ENCODE results near the gene ROR1. TPM values are rescaled to one million over a fixed set of nuclear protein-coding genes. Genes with fewer than 3 reads are reported as not detected.

The ROR1 gene
- total and polyA plus RNA-seq, 9 of the 15 experiments (the other 6 are each of a cell fraction or from before 2014, with no cell fraction given), result 0.02 TPM; not detected in 8

DNA sequence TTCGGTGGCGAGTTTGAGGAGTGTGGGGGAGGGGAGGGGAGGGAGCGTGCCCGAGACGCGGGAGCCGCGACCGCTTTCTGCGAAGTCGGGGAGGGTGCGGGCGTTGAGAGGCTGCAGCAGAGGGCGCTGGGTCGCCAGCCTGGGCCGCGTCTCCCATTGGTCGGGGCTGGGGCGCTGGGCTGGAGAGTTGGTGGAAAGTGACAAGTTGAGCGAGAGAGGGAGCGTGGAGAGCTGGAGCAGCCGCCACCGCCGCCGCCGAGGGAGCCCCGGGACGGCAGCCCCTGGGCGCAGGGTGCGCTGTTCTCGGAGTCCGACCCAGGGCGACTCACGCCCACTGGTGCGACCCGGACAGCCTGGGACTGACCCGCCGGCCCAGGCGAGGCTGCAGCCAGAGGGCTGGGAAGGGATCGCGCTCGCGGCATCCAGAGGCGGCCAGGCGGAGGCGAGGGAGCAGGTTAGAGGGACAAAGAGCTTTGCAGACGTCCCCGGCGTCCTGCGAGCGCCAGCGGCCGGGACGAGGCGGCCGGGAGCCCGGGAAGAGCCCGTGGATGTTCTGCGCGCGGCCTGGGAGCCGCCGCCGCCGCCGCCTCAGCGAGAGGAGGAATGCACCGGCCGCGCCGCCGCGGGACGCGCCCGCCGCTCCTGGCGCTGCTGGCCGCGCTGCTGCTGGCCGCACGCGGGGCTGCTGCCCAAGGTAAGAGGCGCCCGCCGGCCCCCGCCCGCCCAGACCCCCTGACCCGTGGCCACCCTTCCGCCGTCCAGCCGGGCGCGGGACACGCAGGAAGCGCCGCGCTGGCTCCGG is at the start of gene ROR1 (continued):
- TF ChIP-seq KAT7 (CRISPR knock-in tag; IDR thresholded peaks at IDR 0.05; ENCODE audit: borderline replicate concordance), result no peak

DNA sequence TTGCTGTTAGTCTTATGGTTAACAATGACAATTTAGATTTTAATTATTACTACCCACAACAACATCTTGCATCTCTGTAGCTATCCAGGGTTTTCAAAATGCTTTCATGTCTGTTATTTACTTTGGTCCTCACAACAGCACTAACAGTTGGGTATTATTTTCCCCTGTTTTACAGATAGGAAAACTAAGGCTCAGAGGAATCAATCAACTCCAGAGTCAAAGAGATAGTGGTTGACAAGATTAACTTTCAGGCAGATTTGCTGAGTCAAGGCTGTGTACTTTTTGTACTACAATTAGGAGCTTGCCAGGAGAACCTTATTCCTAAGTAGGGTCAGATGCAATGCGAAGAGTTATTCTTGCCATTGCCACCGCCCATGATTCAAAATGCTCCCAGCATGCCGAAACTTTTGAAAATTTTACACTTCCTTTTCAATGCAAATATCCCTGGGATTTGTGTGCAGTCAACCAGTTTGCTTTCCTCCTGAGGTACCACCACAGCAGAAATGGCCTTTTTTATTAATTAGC is 49.4 kb upstream of the ROR1 start:
- CTCF ChIA-PET (ENCODE audit: low intra/inter-chr PET ratio), result no interaction called here
- no TSS peak for BruUV-seq (replicated peaks)
- no peak for TF ChIP-seq CREBBP (IDR thresholded peaks at IDR 0.05; ENCODE audit: low read depth, low read length)
- no peak for TF ChIP-seq POLR3A (IDR thresholded peaks at IDR 0.05; ENCODE audit: borderline replicate concordance, extremely low read depth, insufficient read depth, insufficient read length)
- TF ChIP-seq, protein P1, sequence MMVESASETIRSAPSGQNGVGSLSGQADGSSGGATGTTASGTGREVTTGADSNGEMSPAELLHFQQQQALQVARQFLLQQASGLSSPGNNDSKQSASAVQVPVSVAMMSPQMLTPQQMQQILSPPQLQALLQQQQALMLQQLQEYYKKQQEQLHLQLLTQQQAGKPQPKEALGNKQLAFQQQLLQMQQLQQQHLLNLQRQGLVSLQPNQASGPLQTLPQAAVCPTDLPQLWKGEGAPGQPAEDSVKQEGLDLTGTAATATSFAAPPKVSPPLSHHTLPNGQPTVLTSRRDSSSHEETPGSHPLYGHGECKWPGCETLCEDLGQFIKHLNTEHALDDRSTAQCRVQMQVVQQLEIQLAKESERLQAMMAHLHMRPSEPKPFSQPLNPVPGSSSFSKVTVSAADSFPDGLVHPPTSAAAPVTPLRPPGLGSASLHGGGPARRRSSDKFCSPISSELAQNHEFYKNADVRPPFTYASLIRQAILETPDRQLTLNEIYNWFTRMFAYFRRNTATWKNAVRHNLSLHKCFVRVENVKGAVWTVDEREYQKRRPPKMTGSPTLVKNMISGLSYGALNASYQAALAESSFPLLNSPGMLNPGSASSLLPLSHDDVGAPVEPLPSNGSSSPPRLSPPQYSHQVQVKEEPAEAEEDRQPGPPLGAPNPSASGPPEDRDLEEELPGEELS (CRISPR knock-in tag; IDR thresholded peaks at IDR 0.05; ENCODE audit: borderline replicate concordance), result no peak
- TF ChIP-seq ZNF778 (CRISPR knock-in tag; IDR thresholded peaks at IDR 0.05), result no peak
- TF ChIP-seq RHOXF2B (CRISPR knock-in tag; conservative IDR thresholded peaks at IDR 0.05), result no peak
- no peak for TF ChIP-seq RBM15 (IDR thresholded peaks at IDR 0.05; ENCODE audit: insufficient read depth, low read length)
- TF ChIP-seq TGIF2 (CRISPR knock-in tag; IDR thresholded peaks at IDR 0.05), result no peak
- TF ChIP-seq MTA1 (IDR thresholded peaks at IDR 0.05; ENCODE audit: borderline replicate concordance), result no peak
- TF ChIP-seq, protein P2, sequence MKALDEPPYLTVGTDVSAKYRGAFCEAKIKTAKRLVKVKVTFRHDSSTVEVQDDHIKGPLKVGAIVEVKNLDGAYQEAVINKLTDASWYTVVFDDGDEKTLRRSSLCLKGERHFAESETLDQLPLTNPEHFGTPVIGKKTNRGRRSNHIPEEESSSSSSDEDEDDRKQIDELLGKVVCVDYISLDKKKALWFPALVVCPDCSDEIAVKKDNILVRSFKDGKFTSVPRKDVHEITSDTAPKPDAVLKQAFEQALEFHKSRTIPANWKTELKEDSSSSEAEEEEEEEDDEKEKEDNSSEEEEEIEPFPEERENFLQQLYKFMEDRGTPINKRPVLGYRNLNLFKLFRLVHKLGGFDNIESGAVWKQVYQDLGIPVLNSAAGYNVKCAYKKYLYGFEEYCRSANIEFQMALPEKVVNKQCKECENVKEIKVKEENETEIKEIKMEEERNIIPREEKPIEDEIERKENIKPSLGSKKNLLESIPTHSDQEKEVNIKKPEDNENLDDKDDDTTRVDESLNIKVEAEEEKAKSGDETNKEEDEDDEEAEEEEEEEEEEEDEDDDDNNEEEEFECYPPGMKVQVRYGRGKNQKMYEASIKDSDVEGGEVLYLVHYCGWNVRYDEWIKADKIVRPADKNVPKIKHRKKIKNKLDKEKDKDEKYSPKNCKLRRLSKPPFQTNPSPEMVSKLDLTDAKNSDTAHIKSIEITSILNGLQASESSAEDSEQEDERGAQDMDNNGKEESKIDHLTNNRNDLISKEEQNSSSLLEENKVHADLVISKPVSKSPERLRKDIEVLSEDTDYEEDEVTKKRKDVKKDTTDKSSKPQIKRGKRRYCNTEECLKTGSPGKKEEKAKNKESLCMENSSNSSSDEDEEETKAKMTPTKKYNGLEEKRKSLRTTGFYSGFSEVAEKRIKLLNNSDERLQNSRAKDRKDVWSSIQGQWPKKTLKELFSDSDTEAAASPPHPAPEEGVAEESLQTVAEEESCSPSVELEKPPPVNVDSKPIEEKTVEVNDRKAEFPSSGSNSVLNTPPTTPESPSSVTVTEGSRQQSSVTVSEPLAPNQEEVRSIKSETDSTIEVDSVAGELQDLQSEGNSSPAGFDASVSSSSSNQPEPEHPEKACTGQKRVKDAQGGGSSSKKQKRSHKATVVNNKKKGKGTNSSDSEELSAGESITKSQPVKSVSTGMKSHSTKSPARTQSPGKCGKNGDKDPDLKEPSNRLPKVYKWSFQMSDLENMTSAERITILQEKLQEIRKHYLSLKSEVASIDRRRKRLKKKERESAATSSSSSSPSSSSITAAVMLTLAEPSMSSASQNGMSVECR (CRISPR knock-in tag; IDR thresholded peaks at IDR 0.05), result no peak
- TF ChIP-seq, protein P3, sequence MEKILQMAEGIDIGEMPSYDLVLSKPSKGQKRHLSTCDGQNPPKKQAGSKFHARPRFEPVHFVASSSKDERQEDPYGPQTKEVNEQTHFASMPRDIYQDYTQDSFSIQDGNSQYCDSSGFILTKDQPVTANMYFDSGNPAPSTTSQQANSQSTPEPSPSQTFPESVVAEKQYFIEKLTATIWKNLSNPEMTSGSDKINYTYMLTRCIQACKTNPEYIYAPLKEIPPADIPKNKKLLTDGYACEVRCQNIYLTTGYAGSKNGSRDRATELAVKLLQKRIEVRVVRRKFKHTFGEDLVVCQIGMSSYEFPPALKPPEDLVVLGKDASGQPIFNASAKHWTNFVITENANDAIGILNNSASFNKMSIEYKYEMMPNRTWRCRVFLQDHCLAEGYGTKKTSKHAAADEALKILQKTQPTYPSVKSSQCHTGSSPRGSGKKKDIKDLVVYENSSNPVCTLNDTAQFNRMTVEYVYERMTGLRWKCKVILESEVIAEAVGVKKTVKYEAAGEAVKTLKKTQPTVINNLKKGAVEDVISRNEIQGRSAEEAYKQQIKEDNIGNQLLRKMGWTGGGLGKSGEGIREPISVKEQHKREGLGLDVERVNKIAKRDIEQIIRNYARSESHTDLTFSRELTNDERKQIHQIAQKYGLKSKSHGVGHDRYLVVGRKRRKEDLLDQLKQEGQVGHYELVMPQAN (IDR thresholded peaks at IDR 0.05; ENCODE audit: borderline replicate concordance), result no peak

More for the DNA sequence above, 49.4 kb upstream of the ROR1 start:
- no peak overlapping the region for H2AFZ ChIP-seq (ENCODE audit: low read depth, low read length)
- no peak for ATAC-seq
- no peaks in the 10 kb centered on the region for H3K4me1 ChIP-seq (replicated peaks in 1 of 2; ENCODE audit: control insufficient read depth in 2 of 2, insufficient read depth in 2 of 2, low read length in 2 of 2)
- no peak for FAIRE-seq
- no peak for DNase-seq (ENCODE audit: extremely low read depth in 1 of 4, low spot score in 3 of 4)
- H3K79me2 ChIP-seq (ENCODE audit: control insufficient read depth, insufficient read depth, low read length), result no peaks in the 10 kb centered on the region
- intact Hi-C loops (cut with micrococcal nuclease) (no loop called here), in situ Hi-C loops (cut with MboI) (no loop called here)
- POLR2A ChIA-PET, result interaction anchor here (0.6 kb wide), 1 partner anchor 109 kb away, joined by 3 read pairs; no protein-coding TSS in a partner anchor
- no peaks in the 10 kb centered on the region for H3K9me1 ChIP-seq (ENCODE audit: control insufficient read depth, insufficient read depth, low read length)
- WGBS (ENCODE audit: insufficient coverage, low coverage, missing lambda C conversion rate), result 0% methylated on average over 3 of the region's 3 CpGs
- H3K9me3 ChIP-seq (replicated peaks; ENCODE audit: control insufficient read depth, insufficient read depth, low read depth, low read length), result no peaks in the 10 kb centered on the region
- no peak overlapping the region for H3K4me3 ChIP-seq
- no peak overlapping the region for H3K27ac ChIP-seq (ENCODE audit: extremely low read depth, low read depth, low read length)
- H3K4me2 ChIP-seq (ENCODE audit: insufficient read depth, low read length), result no peak overlapping the region
- no peaks in the 10 kb centered on the region for H3K27me3 ChIP-seq (ENCODE audit: control insufficient read depth in 2 of 2, insufficient read depth in 2 of 2, low read length in 2 of 2)
- H4K20me1 ChIP-seq (replicated peaks; ENCODE audit: control insufficient read depth, insufficient read depth, low read length), result no peaks in the 10 kb centered on the region; the same call in 1 of the 2 replicates
- H3K9ac ChIP-seq (ENCODE audit: insufficient read depth in 1 of 2, low read depth in 2 of 2, low read length in 2 of 2), result no peak overlapping the region
- H3K36me3 ChIP-seq (ENCODE audit: control insufficient read depth, insufficient read depth, low read length), result no peaks in the 10 kb centered on the region
